SHP77 (cell line): ENCODE measurements around the gene RIC3.

Experiments
- DNase-seq, 2 experiments: peaks; one replicate each; lab custom pipeline; 2025; lab: John Stamatoyannopoulos, UW

Gene RIC3

GRCh38 chr11:8066911-8067455 lies 101.8 kb downstream of the RIC3 start:
- no peak for DNase-seq

- no peak for DNase-seq
Observed at GRCh38 chr11:8066036-8066910, 102.6 kb downstream of the RIC3 start.

GRCh38 chr11:8065031-8065430 lies 103.8 kb downstream of the RIC3 start:
- no peak for DNase-seq

DNA sequence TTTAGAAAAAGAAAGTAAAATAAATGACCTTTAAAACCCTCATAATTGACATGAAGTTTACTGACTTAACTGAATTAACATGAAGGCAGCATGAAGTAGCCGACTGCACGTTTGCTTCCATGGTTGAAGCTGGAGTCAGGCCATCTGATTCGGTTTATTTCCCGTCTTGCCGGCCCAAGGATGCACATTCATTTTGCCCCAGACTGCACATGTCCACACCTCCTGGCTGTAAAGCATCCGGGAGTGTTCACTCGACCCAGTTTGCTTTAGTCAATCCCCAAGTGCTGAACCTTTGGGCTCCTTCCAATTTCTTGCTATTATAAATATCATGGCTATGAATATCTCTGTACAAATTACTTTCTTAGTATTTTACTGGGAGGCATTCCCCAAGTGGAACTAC lies 105.5 kb downstream of the RIC3 start:
- no peak for DNase-seq

- DNase-seq, result no peak
Observed at GRCh38 chr11:8062781-8063257, 106.0 kb downstream of the RIC3 start.

DNA sequence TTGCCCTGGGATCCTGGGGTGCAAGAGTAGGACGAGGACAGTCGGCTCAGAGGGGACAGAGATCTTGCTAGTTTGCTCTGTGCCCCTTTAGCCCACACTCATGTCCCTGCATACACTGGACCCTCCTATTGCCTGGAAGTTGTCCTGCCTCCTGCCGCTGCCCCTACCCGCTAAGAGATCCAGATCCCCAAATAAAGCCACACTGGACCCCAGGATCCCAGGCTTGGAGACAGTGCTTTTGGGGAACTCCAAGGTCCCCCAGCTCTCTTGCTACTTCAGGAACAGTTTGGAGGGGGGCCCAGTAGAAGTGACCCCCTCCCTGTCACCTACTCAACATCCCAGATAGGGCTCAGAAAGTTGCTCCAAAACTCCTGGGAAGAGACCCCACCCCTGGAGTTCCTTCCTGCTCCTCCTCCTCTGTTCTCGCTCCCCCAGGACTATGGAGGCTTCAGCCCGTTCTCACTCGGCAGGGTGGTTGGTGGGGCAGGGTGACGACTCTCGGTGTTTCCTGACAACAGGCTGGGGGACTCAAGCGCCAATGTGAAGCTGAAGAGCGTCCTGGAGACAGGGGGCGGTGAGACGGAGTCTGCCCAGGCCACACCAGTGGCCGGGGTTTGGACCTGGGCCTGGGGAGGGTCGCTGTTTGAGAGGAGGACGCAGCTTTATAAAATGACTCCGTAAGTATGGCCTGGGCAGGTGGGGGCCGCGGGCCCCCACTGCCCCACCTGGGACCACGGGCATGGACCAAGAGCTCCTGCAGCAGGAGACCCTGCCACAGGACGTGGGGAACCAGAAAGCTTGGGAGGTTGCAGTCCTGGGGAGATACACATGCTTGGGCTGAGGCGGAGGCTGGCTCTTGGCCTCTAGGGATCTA lies 107.0 kb downstream of the RIC3 start:
- no peak for DNase-seq

- no peak for DNase-seq
Observed at GRCh38 chr11:8060801-8061554, 107.8 kb downstream of the RIC3 start.

DNA sequence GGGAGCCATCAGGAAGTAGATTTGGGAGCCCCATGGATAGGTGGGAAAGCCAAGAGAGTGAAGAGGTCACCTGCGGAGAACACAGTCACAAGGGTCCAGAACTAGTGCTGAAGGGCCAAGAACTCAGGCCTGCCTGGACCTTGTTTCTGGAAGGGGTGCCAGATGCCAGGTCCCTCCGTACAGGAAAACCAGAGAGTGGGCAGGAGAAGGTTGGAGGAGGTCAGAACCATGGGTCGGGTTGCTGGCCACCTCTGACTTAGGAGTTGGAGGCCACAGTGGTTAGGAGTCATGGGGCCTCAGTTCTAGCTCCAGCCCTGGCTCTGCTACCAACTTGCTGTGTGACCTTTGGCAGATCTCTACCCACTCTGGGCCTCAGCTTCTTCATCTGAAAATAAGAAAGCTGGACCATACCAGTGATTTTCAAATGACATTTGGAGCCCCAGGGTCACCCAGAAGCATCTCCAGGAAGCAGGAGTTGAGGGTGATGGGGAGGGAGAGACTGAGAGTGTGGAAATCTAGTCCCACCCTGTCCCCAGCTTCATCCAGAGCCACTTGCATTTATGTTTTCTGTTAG lies 108.6 kb downstream of the RIC3 start:
- no peak for DNase-seq

DNA sequence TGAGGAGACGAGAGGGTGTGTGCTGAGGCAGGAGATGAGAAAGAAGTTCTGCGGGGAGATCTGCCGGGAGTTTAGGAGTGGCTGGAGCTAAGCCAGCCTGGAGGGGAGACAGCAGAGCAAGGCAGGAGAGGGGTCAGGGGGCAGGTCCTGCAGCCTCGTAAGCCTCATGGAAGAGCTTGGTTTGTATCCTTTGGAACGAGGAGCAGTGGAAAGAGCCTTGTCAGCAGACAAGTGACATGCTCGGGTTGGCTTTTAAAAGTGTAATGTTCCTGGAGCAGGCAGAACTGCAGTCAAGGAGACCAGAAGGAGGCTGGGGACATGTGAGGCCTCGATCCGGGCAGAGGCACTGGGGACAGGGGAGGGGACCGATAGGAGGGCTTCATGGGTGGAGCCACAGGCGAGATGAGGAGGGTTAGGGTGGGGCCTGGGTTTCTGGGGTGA lies 109.2 kb downstream of the RIC3 start:
- DNase-seq, result no peak

GRCh38 chr11:8059030-8059429 lies 109.8 kb downstream of the RIC3 start:
- no peak for DNase-seq

DNA sequence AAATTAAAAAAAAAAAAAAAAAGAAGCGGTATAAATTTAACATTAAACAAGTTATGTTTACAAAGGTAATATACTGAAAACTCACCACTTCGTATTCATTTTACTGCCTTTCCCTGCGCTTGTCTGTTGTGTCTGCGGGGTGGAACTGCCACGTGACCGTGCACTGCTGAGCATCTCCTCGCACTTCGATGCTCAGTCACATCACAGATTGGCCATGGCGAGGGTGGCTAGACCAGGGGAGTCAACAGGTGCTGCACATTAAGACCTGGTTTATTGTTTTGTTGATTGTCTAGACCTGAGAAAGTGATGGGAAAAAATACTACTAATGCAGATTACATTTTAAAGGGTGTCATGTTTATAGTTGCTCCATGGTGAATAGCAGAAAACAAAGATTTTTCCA lies 110.6 kb downstream of the RIC3 start:
- no peak for DNase-seq

- DNase-seq, result no peak
Observed at GRCh38 chr11:8056810-8057463, 111.9 kb downstream of the RIC3 start.
